ENCODE results near the gene CTSZ. TPM values are rescaled to one million over a fixed set of nuclear protein-coding genes. Genes with fewer than 3 reads are reported as not detected.

Gene CTSZ
- total and polyA plus RNA-seq, 8 donors = 35.3 to 134 (median 56.2) TPM

DNA sequence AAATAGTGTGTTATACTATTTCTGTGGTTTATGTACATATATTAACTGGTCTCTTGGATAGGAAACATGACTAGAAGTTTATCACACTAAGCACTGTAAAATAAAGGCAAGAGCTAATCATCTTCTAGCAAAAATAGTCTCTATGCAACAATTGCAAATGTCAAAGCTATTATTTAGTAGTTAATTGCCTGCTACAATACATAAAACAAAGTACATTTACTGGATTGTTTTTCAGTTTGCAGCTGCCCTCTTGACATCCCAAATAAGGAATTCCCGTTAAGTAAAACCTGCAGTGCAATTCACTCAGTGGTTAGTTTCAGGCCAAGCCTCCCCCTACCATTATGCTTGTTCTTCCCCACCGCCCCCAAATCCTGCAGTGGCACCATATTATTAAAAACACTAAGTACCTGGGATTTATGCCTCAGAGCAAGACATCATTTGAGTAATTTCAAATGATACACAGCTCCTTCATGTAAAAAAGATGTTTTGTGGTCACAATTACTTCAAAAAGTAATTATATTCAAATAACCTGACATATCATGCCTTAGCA is 26.6 kb upstream of the CTSZ start:
- intact Hi-C loops (cut with DNase I; ENCODE audit: low total_unique reads) = no loop called here
- no peak overlapping the region for H3K27ac ChIP-seq
- WGBS, 5 donors = 74 to 87% (median 85%) methylated on average over 2 of the region's 2 CpGs
- H3K36me3 ChIP-seq = peaks cover 41 to 66% (median 56%) of the 10 kb centered on the region in 4 donors
- peaks cover 27 to 37% (median 34%) of the 10 kb centered on the region in 4 donors for H3K4me1 ChIP-seq
- H3K4me3 ChIP-seq = no peak overlapping the region
- no peak for DNase-seq
- no peaks in the 10 kb centered on the region for H3K9me3 ChIP-seq
- TF ChIP-seq POLR2A (IDR thresholded peaks at IDR 0.05) = no peak
- TF ChIP-seq EP300 (IDR thresholded peaks at IDR 0.05) = no peak
- TF ChIP-seq, protein P1, sequence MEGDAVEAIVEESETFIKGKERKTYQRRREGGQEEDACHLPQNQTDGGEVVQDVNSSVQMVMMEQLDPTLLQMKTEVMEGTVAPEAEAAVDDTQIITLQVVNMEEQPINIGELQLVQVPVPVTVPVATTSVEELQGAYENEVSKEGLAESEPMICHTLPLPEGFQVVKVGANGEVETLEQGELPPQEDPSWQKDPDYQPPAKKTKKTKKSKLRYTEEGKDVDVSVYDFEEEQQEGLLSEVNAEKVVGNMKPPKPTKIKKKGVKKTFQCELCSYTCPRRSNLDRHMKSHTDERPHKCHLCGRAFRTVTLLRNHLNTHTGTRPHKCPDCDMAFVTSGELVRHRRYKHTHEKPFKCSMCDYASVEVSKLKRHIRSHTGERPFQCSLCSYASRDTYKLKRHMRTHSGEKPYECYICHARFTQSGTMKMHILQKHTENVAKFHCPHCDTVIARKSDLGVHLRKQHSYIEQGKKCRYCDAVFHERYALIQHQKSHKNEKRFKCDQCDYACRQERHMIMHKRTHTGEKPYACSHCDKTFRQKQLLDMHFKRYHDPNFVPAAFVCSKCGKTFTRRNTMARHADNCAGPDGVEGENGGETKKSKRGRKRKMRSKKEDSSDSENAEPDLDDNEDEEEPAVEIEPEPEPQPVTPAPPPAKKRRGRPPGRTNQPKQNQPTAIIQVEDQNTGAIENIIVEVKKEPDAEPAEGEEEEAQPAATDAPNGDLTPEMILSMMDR (IDR thresholded peaks at IDR 0.05) = no peak
- no peak for TF ChIP-seq POLR2AphosphoS5 (IDR thresholded peaks at IDR 0.05)
- H3K27me3 ChIP-seq = no peaks in the 10 kb centered on the region

DNA sequence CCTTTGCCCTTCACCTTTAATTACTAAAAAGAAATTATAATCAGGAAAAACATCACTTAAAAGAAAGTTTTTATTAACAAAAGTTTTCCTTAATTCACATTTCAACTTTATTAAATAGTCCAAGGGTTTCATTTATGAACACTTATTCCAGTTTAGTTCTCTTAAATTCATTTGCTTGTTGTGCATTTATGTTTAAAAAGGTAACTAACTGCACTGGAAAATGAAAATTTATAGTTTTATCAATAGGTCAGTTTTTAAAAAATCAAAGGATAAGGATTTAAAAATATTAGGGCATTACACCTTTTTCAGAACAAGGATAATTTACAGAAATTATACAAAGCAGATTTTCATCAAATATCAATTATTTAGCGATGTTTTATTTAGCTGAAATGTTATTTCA is 26.0 kb upstream of the CTSZ start:
- intact Hi-C loops (cut with DNase I; ENCODE audit: low total_unique reads) = no loop called here
- DNase-seq = no peak
- H3K4me1 ChIP-seq = peaks cover 32 to 43% (median 39%) of the 10 kb centered on the region in 4 donors
- no peaks in the 10 kb centered on the region for H3K9me3 ChIP-seq
- H3K36me3 ChIP-seq = peaks cover 40 to 66% (median 59%) of the 10 kb centered on the region in 4 donors
- peak overlapping the region in 4 of 5 donors; percentile 91 to 94 (median 92) for H3K27ac ChIP-seq
- 95 to 100% (median 98%) methylated on average over 1 of the region's 1 CpG for WGBS, 5 donors
- H3K27me3 ChIP-seq = no peaks in the 10 kb centered on the region
- no peak for TF ChIP-seq EP300 (IDR thresholded peaks at IDR 0.05)
- no peak for TF ChIP-seq POLR2A (IDR thresholded peaks at IDR 0.05)
- TF ChIP-seq, protein P1 (IDR thresholded peaks at IDR 0.05) = no peak
- TF ChIP-seq POLR2AphosphoS5 (IDR thresholded peaks at IDR 0.05) = no peak
- H3K4me3 ChIP-seq = peak overlapping the region in 3 of 4 donors; percentile 78 to 85 (median 80)

DNA sequence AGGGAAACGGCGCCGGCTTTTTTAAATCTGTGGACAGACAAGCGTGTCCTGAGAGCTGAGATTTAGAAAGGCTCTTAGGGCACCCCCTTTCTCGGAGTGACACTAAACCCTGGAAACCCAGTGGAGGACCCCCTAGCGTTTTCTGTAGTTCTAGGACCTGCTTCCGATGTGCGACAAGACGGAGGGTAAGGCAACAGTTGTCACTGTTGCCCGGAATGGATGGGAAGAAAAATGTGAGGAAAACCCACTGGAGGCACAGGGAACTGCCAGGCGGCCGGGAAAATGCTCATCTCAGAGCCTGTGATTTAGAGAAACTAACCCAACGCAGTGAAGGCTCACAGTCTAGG is 25.6 kb upstream of the CTSZ start:
- WGBS, 5 donors = 1 to 5% (median 2%) methylated on average over 10 to 13 of the region's 13 CpGs
- TF ChIP-seq POLR2A (IDR thresholded peaks at IDR 0.05) = no peak
- TF ChIP-seq EP300 (IDR thresholded peaks at IDR 0.05) = no peak
- no peak for TF ChIP-seq POLR2AphosphoS5 (IDR thresholded peaks at IDR 0.05)
- TF ChIP-seq, protein P1 (IDR thresholded peaks at IDR 0.05) = peak in 1 of 7 experiments; percentile 15
- intact Hi-C loops (cut with DNase I; ENCODE audit: low total_unique reads) = no loop called here
- DNase-seq = no peak
- Histone ChIP-seq H3K27me3 (no peaks in the 10 kb centered on the region), H3K4me1 (peaks cover 32 to 47% (median 43%) of the 10 kb centered on the region in 4 donors), H3K27ac (peak overlapping the region; percentile 88 to 94 (median 91)), H3K36me3 (peaks cover 35 to 66% (median 59%) of the 10 kb centered on the region in 4 donors), H3K4me3 (peak overlapping the region; percentile 78 to 85 (median 82)), H3K9me3 (no peaks in the 10 kb centered on the region)

DNA sequence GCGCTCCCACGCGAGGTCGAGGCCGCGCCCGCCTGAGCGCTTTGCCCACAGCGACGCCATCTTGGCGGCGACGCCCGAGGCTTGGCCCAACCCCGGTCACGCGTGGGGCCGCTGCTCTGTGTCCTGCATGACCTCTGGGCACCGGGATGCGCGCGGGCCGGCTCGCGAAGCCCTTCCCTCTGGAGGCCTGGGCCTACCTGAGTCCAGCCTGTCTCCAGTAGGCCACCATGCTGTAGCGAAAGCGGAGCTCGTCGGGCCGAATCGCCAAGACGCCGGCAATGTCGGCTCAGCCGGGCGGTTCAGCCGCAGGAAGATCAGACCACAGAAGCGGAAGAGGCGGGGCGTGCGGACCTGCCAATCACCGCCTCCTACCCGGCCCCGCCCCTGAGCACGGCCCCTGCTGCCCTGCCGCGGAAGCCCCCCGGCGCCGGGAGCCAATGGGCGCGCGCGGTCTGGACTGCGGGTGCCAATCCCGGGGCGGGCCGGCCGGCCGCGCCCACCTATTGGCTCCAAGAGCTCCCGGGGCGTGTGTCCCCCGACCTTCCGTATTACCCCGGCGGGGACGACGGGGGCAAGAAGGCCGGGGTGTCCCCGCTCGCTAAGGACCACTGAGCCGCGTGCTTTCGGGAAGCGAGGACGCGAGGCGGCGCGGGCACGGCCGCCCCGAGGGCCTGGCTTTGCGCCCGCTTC is 25.1 kb upstream of the CTSZ start, which contains the start of gene ATP5F1E:
Gene ATP5F1E (minus strand): TSS at position 313 of the 690 bp plus-strand sequence. CDS start 84 bp downstream, at position 229.
- H3K4me3 ChIP-seq = peak within 1 kb of the TSS; percentile 78 to 85 (median 82)
- peaks cover 32 to 52% (median 48%) of the 10 kb centered on the region in 4 donors for H3K4me1 ChIP-seq
- peak; percentile 97 to 99 for DNase-seq
- peaks cover 30 to 66% (median 59%) of the 10 kb centered on the region in 4 donors for H3K36me3 ChIP-seq
- intact Hi-C loops (cut with DNase I; ENCODE audit: low total_unique reads) = no loop called here
- no peaks in the 10 kb centered on the region for H3K9me3 ChIP-seq
- H3K27ac ChIP-seq = peak within 1 kb of the TSS; percentile 88 to 94 (median 91)
- TF ChIP-seq EP300 (IDR thresholded peaks at IDR 0.05) = no peak
- TF ChIP-seq POLR2A (IDR thresholded peaks at IDR 0.05) = peak in 2 of 4 donors; percentile 43 to 73
- peak; percentile 33 to 96 (median 92) for TF ChIP-seq POLR2AphosphoS5 (IDR thresholded peaks at IDR 0.05)
- WGBS, 5 donors = 0 to 1% (median 1%) methylated on average over 37 to 86 of the region's 86 CpGs
- no peaks in the 10 kb centered on the region for H3K27me3 ChIP-seq
